Stomach (tissue), 4 donors: ENCODE measurements around the gene CEP78.

Experiments
- EP300 ChIP-seq: sonication (generic); formaldehyde crosslinking; IDR thresholded peaks from one replicate; pipeline ENCODE4 v1.6.1; 2017; ENCODE audit warnings: antibody characterized with exemption
- POLR2A ChIP-seq, 4 donors: fragments of 450-650 bp; IDR thresholded peaks; one replicate each; pipeline ENCODE4 v1.6.1; 2016; ENCODE audit warnings: antibody characterized with exemption in 4 of 4, control low read depth in 2 of 4, mild to moderate bottlenecking in 1 of 4, moderate library complexity in 1 of 4

DNA sequence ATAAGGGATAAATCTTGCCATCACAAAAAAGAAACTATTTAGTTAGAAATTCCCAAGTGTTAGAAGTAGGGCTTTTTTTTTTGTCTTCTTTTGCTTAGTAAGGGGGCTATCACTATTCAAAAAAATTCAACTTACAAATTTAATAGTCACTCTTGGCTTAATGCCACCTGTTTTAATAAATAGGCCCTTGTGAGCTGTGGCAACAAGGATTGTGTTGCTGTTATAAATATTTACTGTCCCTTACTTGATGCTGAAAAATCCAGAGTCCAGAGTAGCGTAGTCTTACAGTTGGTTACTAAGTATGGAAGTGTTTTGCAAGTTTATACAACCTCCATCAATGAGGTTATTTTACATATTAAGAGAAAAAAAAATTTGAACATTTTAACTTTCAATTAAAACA lies 21.4 kb upstream of the CEP78 start:
- TF ChIP-seq EP300, result no peak
- no peak for TF ChIP-seq POLR2A (IDR thresholded peaks at IDR 0.05)
